Heart left ventricle (tissue), 13 donors: ENCODE results near the gene GAS7.

Experiments used
- POLR2A ChIP-seq, 2 donors: fragments of 450-650 bp; IDR thresholded peaks; one replicate each; pipeline ENCODE4 v1.6.1; 2017; ENCODE audit warnings: antibody characterized with exemption in 2 of 2, mild to moderate bottlenecking in 2 of 2, moderate library complexity in 2 of 2
- TF ChIP-seq, protein P1 (sequence below), 12 donors: fragments of 200-600 bp; sonication (generic) in 4 of 12; IDR thresholded peaks; one replicate each; pipeline versions ENCODE4 v1.5.0 to v1.8.0; 2018 to 2022; ENCODE audit warnings: antibody characterized with exemption in 12 of 12, mild to moderate bottlenecking in 5 of 12
- donor health status: ischemic (EF 13 %, LVEDD 7.1; RV severe dilation, severe dysfunction).
- donor health status: DM: no; HTN: yes; CAD: no.
- donor health status: DM: no; HTN: no; CAD: no.
- donor health status: ischemic (EF 25% LVEDD 6.9; RV normal size, moderate dysfunction).
- donor health status: ischemic (EF 25% LVEDD 5.7; RV mildly dilated, moderate dysfunction).
- donor health status: ischemic (EF 35%, LVEDD 5.7; RV mildly dilated, moderate dysfunction).
- donor health status: nonischemic (EF 11% LVEDD 7.7; RV severe dilation, severe dysfunction).
- donor health status: DM: yes; HTN: yes; CAD: no.
- donor health status: PGD.
- donor health status: ischemic (EF 29% LVEDD 5.4; RV normal size, mild dysfunction).
- donor health status: nonischemic (EF 23%, LVEDD 6.1; RV moderate dilation, normal function).

DNA sequence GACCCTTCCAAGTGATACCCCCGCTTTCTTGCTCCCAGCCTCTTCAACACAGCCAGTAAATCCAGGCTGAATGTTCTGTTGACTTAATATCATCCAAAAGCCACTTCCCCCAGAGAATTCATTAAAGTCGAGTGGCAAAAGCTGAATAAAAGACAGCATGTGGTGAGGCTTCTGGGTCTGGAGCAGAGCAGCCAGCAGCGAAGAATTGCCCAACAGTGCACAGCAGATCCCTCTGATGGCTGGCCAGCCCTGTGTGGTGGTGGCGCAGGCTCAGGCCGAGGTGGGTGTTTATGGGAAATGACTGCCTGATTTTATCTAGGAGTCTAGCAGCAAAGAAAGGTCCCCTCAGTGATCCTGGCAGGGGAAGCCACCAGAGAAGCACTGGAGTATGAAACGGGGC, 263.0 kb downstream of the GAS7 start:
- TF ChIP-seq, protein P1, sequence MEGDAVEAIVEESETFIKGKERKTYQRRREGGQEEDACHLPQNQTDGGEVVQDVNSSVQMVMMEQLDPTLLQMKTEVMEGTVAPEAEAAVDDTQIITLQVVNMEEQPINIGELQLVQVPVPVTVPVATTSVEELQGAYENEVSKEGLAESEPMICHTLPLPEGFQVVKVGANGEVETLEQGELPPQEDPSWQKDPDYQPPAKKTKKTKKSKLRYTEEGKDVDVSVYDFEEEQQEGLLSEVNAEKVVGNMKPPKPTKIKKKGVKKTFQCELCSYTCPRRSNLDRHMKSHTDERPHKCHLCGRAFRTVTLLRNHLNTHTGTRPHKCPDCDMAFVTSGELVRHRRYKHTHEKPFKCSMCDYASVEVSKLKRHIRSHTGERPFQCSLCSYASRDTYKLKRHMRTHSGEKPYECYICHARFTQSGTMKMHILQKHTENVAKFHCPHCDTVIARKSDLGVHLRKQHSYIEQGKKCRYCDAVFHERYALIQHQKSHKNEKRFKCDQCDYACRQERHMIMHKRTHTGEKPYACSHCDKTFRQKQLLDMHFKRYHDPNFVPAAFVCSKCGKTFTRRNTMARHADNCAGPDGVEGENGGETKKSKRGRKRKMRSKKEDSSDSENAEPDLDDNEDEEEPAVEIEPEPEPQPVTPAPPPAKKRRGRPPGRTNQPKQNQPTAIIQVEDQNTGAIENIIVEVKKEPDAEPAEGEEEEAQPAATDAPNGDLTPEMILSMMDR (IDR thresholded peaks at IDR 0.05) = no peak
- TF ChIP-seq POLR2A (IDR thresholded peaks at IDR 0.05) = no peak
